Activated CD4-positive, alpha-beta T cell treated with anti-CD3 and anti-CD28 coated beads, Interleukin-2, amount 10 ng/mL, durations not matched to agents 7 days and 5 days (primary cell): ENCODE data around the gene DNAH9. TPM values are rescaled to one million over a fixed set of nuclear protein-coding genes. Genes with fewer than 3 reads are reported as not detected.

ENCODE experiments used
- CTCF ChIA-PET: fragments of 350-600 bp; sonication (Branson Sonifier 250); formaldehyde crosslinking; loops from one replicate; lab custom pipeline; 2021; ENCODE audit warnings: antibody characterized with exemption; lab: Charles Lee
- POLR2A ChIA-PET: fragments of 350-600 bp; sonication (Branson Sonifier 250); formaldehyde crosslinking; loops from one replicate; lab custom pipeline; 2021; ENCODE audit warnings: antibody characterized with exemption; lab: Charles Lee
- DNase-seq: peaks from one replicate; pipeline ENCODE4 v3.0.0-alpha.2; 2020
- H3K27ac Mint-ChIP-seq: one replicate; pipeline ENCODE4 v1.8.0; 2021; ENCODE audit warnings: mild to moderate bottlenecking, moderate library complexity, mixed read lengths
- H3K27me3 Mint-ChIP-seq: one replicate; pipeline ENCODE4 v1.8.0; 2021; ENCODE audit warnings: mixed read lengths
- H3K36me3 Mint-ChIP-seq: one replicate; pipeline ENCODE4 v1.8.0; 2021; ENCODE audit warnings: low read depth, mixed read lengths
- H3K4me1 Mint-ChIP-seq: one replicate; pipeline ENCODE4 v1.8.0; 2021; ENCODE audit warnings: mixed read lengths
- H3K4me3 Mint-ChIP-seq: one replicate; pipeline ENCODE4 v1.8.0; 2021; ENCODE audit warnings: mild to moderate bottlenecking, moderate library complexity, mixed read lengths
- H3K9me3 Mint-ChIP-seq: one replicate; pipeline ENCODE4 v1.8.0; 2021; ENCODE audit warnings: mixed read lengths
- total RNA-seq, 2 experiments: library from RNA; stranded (reverse); gene quantifications; one replicate each; pipeline ENCODE4 v1.2.3, GENCODE V29; 2021

The DNAH9 gene
- total RNA-seq, 2 experiments from 2014 or later: not detected

DNA sequence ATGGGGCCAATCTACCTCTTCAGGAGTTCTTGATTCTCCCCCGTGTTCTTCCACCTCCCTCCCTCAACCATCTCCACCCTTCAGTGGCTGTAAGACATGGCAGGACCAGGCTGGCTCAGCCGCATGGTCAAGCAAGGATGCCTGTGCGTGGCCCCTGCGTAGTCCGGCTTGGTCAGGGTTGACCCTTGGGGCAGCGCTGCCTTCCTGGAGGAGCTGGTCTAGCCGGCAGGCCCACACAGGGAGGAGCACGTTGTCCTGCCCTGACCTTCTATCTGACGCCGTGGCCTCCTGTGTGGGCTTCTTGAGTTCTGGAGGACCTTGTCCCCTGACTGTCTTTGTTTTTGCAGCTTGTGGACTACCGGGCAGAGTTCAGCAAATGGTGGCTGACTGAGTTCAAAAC, 169.8 kb downstream of the DNAH9 start:
- no peaks in the 10 kb centered on the region for H3K27me3 Mint-ChIP-seq
- H3K4me1 Mint-ChIP-seq: no peaks in the 10 kb centered on the region
- H3K4me3 Mint-ChIP-seq: no peak overlapping the region
- no peaks in the 10 kb centered on the region for H3K36me3 Mint-ChIP-seq
- POLR2A ChIA-PET: no interaction called here
- CTCF ChIA-PET: no interaction called here
- peaks cover 3% of the 10 kb centered on the region for H3K9me3 Mint-ChIP-seq
- DNase-seq: no peak
- no peak overlapping the region for H3K27ac Mint-ChIP-seq

DNA sequence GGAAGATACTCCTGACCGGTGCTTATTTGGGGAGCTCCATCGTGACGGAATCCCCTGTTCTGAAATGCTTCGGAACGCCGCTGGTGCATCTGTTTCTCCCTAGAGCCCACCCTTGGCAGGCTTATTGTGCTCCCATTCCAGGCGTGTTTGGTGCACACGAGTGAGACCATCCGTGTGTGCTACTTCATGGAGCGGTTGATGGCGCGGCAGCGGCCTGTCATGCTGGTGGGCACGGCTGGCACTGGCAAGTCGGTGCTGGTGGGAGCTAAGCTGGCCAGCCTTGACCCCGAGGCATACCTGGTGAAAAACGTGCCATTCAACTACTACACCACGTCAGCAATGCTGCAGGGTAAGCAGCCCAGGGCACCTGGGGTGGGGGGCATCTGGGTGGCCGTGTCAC, 170.7 kb downstream of the DNAH9 start:
- POLR2A ChIA-PET: no interaction called here
- H3K27me3 Mint-ChIP-seq: no peaks in the 10 kb centered on the region
- CTCF ChIA-PET: no interaction called here
- DNase-seq: no peak
- no peaks in the 10 kb centered on the region for H3K9me3 Mint-ChIP-seq
- no peaks in the 10 kb centered on the region for H3K36me3 Mint-ChIP-seq
- H3K4me1 Mint-ChIP-seq: no peaks in the 10 kb centered on the region
- H3K27ac Mint-ChIP-seq: no peak overlapping the region
- H3K4me3 Mint-ChIP-seq: no peak overlapping the region

- Mint-ChIP-seq H3K27me3 (no peaks in the 10 kb centered on the region), H3K27ac (no peak overlapping the region), H3K4me3 (no peak overlapping the region), H3K9me3 (peaks cover 2% of the 10 kb centered on the region), H3K4me1 (no peaks in the 10 kb centered on the region), H3K36me3 (no peaks in the 10 kb centered on the region)
- POLR2A ChIA-PET: no interaction called here
- no peak for DNase-seq
- CTCF ChIA-PET: no interaction called here
Measured at GRCh38 chr17:11772031-11772430, 173.8 kb downstream of the DNAH9 start.

DNA sequence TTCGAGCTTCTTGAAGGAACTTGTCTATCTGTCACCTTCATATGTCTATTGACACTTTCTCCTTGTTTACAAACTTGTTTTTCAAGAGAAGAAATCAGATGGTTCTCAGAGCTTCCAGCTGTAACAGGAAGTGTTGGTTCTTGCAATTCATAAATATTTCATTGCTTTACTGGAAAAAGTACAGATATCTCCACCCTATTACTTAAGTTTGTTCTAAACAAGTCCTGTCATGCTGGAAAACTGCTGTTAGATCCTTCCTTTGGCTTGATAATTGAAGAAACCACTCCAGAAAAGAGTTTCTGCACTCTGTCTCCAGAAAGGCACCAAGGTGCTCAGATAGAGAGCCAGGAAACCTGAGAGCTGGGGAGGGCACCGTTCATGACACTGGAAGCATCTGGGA, 181.6 kb downstream of the DNAH9 start:
- no peaks in the 10 kb centered on the region for H3K4me1 Mint-ChIP-seq
- ChIA-PET POLR2A (no interaction called here), CTCF (no interaction called here)
- H3K36me3 Mint-ChIP-seq: no peaks in the 10 kb centered on the region
- H3K9me3 Mint-ChIP-seq: peaks cover 25% of the 10 kb centered on the region
- no peak for DNase-seq
- H3K27me3 Mint-ChIP-seq: no peaks in the 10 kb centered on the region
- H3K4me3 Mint-ChIP-seq: no peak overlapping the region
- no peak overlapping the region for H3K27ac Mint-ChIP-seq

- no peaks in the 10 kb centered on the region for H3K27me3 Mint-ChIP-seq
- peaks cover 28% of the 10 kb centered on the region for H3K9me3 Mint-ChIP-seq
- no peak for DNase-seq
- H3K27ac Mint-ChIP-seq: no peak overlapping the region
- CTCF ChIA-PET: no interaction called here
- H3K4me3 Mint-ChIP-seq: no peak overlapping the region
- POLR2A ChIA-PET: no interaction called here
- no peaks in the 10 kb centered on the region for H3K36me3 Mint-ChIP-seq
- no peaks in the 10 kb centered on the region for H3K4me1 Mint-ChIP-seq
Measured at GRCh38 chr17:11780621-11781020, 182.4 kb downstream of the DNAH9 start.

- ChIA-PET CTCF (no interaction called here), POLR2A (no interaction called here)
- no peak for DNase-seq
- Mint-ChIP-seq H3K27ac (peak overlapping the region; percentile 44), H3K36me3 (no peaks in the 10 kb centered on the region), H3K9me3 (peaks cover 25% of the 10 kb centered on the region), H3K4me3 (no peak overlapping the region), H3K4me1 (no peaks in the 10 kb centered on the region), H3K27me3 (no peaks in the 10 kb centered on the region)
Measured at GRCh38 chr17:11786711-11787438, 188.6 kb downstream of the DNAH9 start.

DNA sequence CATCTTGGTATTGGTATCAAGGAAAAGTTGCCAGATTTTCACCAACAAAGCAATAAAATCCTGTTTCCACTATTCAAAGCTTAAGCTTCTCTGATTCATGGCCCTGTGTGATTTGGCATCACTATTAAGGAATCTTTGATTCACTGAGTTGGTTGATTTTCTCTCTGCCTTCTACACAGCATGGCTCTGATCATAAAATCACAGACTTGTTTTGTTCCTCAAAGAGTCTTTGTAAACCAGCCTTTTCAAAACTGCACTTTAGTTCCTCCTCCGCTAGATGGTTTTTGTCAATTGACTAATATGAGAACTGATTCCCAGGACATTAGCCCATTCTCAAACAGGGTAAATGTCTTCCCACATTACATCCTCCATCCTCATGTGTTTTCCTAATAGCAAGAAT, 197.6 kb downstream of the DNAH9 start:
- Mint-ChIP-seq H3K27ac (no peak overlapping the region), H3K9me3 (peaks cover 11% of the 10 kb centered on the region), H3K36me3 (no peaks in the 10 kb centered on the region), H3K4me1 (no peaks in the 10 kb centered on the region), H3K27me3 (no peaks in the 10 kb centered on the region), H3K4me3 (no peak overlapping the region)
- DNase-seq: no peak
- ChIA-PET POLR2A (no interaction called here), CTCF (no interaction called here)

DNA sequence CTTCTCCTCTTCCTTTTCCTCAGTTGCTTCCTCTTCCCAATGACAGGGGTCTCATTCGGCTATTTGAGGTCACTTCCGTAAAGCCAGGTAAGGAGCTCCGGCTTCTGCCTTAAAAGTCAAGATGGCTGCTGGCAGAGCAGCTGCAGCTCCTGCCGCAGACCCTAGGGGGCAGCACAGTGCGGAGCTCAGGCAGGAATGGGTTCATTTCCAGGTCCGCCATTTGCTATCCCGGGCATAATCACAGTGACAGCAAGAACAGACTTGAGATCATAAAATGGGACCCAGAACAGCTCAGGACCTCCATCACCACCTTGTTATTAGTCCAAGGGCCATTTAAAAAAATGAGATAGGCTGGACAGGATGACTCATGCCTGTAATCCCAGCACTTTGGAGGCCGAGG, 199.5 kb downstream of the DNAH9 start:
- peaks cover 9% of the 10 kb centered on the region for H3K9me3 Mint-ChIP-seq
- CTCF ChIA-PET: no interaction called here

DNA sequence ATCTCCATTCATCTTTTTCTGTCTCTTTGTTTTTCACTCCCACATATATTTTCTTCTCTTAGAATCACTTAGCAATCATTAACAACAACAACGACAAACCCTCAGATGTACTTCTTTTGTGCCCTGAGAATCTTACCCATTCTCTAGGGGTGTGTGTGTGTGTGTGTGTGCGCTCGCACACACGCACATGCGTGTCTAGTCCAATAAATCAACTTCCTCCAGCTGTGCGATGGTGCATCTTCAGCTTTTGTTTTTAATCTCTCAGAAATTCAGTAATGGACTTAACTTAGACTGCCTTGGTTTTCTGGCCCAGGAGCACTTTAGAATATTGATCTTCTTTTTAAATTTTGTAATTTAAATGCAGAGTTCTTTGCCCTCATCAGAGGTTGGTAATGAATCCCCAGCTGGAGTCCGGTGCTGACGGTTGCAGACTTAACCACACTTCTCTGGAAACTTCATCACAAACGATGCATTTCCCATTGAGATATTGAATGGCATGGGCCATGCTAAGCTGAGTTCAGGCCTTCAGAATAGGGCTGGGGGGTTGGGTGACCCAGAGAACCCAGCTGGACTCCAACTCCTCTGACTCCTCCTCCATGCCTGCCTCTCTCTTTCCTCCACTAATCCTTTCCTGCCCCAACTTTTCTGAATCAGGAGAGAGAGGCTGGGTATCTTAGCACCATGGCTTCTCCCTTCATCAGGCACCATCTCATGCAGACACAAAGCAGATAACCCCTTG, 205.1 kb downstream of the DNAH9 start:
- no peak overlapping the region for H3K4me3 Mint-ChIP-seq
- no peaks in the 10 kb centered on the region for H3K4me1 Mint-ChIP-seq
- DNase-seq: no peak
- no peaks in the 10 kb centered on the region for H3K36me3 Mint-ChIP-seq
- ChIA-PET POLR2A (no interaction called here), CTCF (no interaction called here)
- no peak overlapping the region for H3K27ac Mint-ChIP-seq
- H3K9me3 Mint-ChIP-seq: peaks cover 3% of the 10 kb centered on the region
- no peaks in the 10 kb centered on the region for H3K27me3 Mint-ChIP-seq

More for the DNA sequence above, 199.5 kb downstream of the DNAH9 start:
- Mint-ChIP-seq H3K36me3 (no peaks in the 10 kb centered on the region), H3K27ac (no peak overlapping the region), H3K4me3 (no peak overlapping the region), H3K27me3 (no peaks in the 10 kb centered on the region), H3K4me1 (no peaks in the 10 kb centered on the region)
- no peak for DNase-seq
- POLR2A ChIA-PET: no interaction called here

DNA sequence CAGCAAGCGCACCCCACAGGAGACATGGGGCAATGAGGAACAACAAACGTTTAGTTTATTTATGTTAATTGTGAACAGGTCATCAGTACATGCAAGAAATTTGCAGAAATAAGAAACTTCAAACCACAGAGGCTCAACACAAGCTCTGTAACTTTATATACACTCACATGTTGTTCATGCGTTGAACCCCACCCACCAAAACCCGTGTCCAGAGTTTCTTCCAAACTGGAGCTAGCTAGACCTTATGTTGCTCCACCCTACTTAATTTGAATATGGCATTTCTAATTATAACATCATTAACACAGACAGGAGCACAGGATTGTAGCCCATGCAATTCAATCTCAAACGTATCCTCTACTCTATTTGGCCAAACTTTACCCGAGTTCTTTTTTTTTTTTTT, 206.9 kb downstream of the DNAH9 start:
- H3K4me3 Mint-ChIP-seq: no peak overlapping the region
- POLR2A ChIA-PET: no interaction called here
- DNase-seq: no peak
- no peak overlapping the region for H3K27ac Mint-ChIP-seq
- H3K36me3 Mint-ChIP-seq: no peaks in the 10 kb centered on the region
- H3K4me1 Mint-ChIP-seq: no peaks in the 10 kb centered on the region
- peaks cover 3% of the 10 kb centered on the region for H3K9me3 Mint-ChIP-seq
- no peaks in the 10 kb centered on the region for H3K27me3 Mint-ChIP-seq
- CTCF ChIA-PET: no interaction called here

DNA sequence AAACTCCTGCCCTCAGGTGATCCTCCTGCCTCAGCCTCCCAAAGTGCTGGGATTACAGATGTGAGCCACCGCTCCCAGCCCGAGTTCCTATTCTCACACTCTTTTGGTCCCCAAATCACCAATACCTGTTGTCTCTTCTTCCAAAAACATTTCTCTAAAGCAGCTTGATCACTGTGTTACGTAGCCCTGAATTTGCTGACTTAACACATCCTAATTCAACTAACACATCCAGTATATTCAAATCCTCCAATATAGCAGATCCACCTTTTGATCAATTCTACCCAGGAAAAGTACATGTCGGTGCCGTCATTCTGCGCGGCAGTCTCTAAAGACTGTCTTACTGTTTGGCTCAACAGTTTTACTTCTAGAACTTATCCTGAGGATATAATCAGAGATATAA, 207.7 kb downstream of the DNAH9 start:
- no peak overlapping the region for H3K27ac Mint-ChIP-seq
- DNase-seq: no peak
- H3K4me3 Mint-ChIP-seq: no peak overlapping the region
- no peaks in the 10 kb centered on the region for H3K27me3 Mint-ChIP-seq
- peaks cover 3% of the 10 kb centered on the region for H3K9me3 Mint-ChIP-seq
- POLR2A ChIA-PET: no interaction called here
- CTCF ChIA-PET: no interaction called here
- H3K36me3 Mint-ChIP-seq: no peaks in the 10 kb centered on the region
- H3K4me1 Mint-ChIP-seq: no peaks in the 10 kb centered on the region

DNA sequence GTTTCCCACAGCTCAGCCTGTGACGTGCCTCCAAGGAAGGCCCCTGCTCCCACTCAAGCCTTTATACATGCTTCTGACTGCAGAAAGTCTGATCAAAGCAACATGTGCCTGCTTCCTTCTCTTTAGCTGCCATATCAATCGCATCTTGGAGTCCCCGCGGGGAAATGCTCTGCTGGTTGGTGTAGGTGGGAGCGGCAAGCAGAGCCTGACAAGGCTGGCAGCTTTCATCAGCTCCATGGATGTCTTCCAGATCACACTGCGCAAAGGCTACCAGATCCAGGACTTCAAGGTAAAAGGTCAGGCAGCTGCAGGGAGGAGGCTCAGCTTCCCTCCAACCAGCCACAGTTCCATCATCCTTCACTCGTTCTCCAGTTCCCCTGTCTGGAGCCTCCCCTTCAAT, 209.3 kb downstream of the DNAH9 start:
- DNase-seq: no peak
- ChIA-PET CTCF (no interaction called here), POLR2A (no interaction called here)
- Mint-ChIP-seq H3K4me3 (no peak overlapping the region), H3K9me3 (peaks cover 5% of the 10 kb centered on the region), H3K4me1 (no peaks in the 10 kb centered on the region), H3K27ac (no peak overlapping the region), H3K36me3 (no peaks in the 10 kb centered on the region), H3K27me3 (no peaks in the 10 kb centered on the region)

- no peak for DNase-seq
- POLR2A ChIA-PET: no interaction called here
- CTCF ChIA-PET: no interaction called here
- no peaks in the 10 kb centered on the region for H3K36me3 Mint-ChIP-seq
- H3K4me1 Mint-ChIP-seq: no peaks in the 10 kb centered on the region
- H3K27ac Mint-ChIP-seq: no peak overlapping the region
- H3K4me3 Mint-ChIP-seq: no peak overlapping the region
- no peaks in the 10 kb centered on the region for H3K27me3 Mint-ChIP-seq
- peaks cover 2% of the 10 kb centered on the region for H3K9me3 Mint-ChIP-seq
Measured at GRCh38 chr17:11813278-11813677, 215.0 kb downstream of the DNAH9 start.

DNA sequence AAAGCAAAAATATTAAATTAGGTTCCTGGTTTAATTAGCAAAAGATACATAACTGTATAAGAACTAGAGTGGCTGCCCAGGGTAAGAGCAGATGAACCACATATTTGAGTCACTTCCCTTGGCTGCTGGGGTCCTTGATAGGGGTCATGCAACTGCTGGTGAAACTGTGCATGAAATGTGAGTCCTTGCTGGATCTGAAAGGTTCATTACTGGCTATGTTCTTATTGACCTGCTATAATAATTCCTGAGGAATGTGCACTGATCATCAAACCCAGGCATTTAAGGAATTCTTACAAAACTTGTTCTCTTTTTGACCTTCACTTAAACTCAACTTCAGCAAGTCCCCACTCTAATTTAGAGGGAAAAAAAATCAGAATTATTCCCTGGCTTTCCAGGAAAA, 215.6 kb downstream of the DNAH9 start:
- Mint-ChIP-seq H3K9me3 (peaks cover 2% of the 10 kb centered on the region), H3K27ac (no peak overlapping the region), H3K36me3 (no peaks in the 10 kb centered on the region), H3K27me3 (no peaks in the 10 kb centered on the region), H3K4me3 (no peak overlapping the region), H3K4me1 (no peaks in the 10 kb centered on the region)
- DNase-seq: no peak
- POLR2A ChIA-PET: no interaction called here
- CTCF ChIA-PET: no interaction called here
